Heart left ventricle (tissue), 13 donors: ENCODE data around the gene ABHD14A.

Source experiments
- POLR2A ChIP-seq, 2 donors: fragments of 450-650 bp; IDR thresholded peaks; one replicate each; pipeline ENCODE4 v1.6.1; 2017; ENCODE audit warnings: antibody characterized with exemption in 2 of 2, mild to moderate bottlenecking in 2 of 2, moderate library complexity in 2 of 2
- TF ChIP-seq, protein P1 (sequence below), 12 donors: fragments of 200-600 bp; sonication (generic) in 4 of 12; IDR thresholded peaks; one replicate each; pipeline versions ENCODE4 v1.5.0 to v1.8.0; 2018 to 2022; ENCODE audit warnings: antibody characterized with exemption in 12 of 12, mild to moderate bottlenecking in 5 of 12
- donor health status: ischemic (EF 13 %, LVEDD 7.1; RV severe dilation, severe dysfunction).
- donor health status: DM: no; HTN: yes; CAD: no.
- donor health status: DM: no; HTN: no; CAD: no.
- donor health status: ischemic (EF 25% LVEDD 6.9; RV normal size, moderate dysfunction).
- donor health status: ischemic (EF 25% LVEDD 5.7; RV mildly dilated, moderate dysfunction).
- donor health status: ischemic (EF 35%, LVEDD 5.7; RV mildly dilated, moderate dysfunction).
- donor health status: nonischemic (EF 11% LVEDD 7.7; RV severe dilation, severe dysfunction).
- donor health status: DM: yes; HTN: yes; CAD: no.
- donor health status: PGD.
- donor health status: ischemic (EF 29% LVEDD 5.4; RV normal size, mild dysfunction).
- donor health status: nonischemic (EF 23%, LVEDD 6.1; RV moderate dilation, normal function).

DNA sequence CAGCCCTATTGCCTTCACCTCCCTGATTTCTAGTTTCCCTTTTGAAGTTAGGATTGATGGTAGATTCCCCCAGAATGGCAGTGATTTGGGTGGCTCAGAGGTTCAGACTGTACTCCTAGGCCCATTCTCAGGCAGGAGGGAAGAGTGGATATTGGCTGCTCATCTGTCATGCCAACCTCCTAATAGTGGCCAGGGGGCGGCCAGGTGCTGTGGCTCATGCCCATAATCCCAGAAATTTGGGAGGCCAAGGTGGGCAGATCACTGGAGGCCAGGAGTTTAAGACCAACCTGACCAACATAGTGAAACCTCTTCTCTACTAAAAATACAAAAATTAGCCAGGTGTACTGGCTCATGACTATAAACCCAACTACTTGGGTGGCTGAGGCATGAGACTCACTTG is 44.4 kb upstream of the ABHD14A start:
- no peak for TF ChIP-seq POLR2A (IDR thresholded peaks at IDR 0.05)
- TF ChIP-seq, protein P1, sequence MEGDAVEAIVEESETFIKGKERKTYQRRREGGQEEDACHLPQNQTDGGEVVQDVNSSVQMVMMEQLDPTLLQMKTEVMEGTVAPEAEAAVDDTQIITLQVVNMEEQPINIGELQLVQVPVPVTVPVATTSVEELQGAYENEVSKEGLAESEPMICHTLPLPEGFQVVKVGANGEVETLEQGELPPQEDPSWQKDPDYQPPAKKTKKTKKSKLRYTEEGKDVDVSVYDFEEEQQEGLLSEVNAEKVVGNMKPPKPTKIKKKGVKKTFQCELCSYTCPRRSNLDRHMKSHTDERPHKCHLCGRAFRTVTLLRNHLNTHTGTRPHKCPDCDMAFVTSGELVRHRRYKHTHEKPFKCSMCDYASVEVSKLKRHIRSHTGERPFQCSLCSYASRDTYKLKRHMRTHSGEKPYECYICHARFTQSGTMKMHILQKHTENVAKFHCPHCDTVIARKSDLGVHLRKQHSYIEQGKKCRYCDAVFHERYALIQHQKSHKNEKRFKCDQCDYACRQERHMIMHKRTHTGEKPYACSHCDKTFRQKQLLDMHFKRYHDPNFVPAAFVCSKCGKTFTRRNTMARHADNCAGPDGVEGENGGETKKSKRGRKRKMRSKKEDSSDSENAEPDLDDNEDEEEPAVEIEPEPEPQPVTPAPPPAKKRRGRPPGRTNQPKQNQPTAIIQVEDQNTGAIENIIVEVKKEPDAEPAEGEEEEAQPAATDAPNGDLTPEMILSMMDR (IDR thresholded peaks at IDR 0.05), result no peak
